ENCODE measurements around the gene SLC9A9.
"Not testable (repeated sequence)": the region's sequence is repeated elsewhere in the genome, so short reads cannot be mapped to it uniquely, and the experiment has no call there.

Gene SLC9A9

GRCh38 chr3:143847787-143848631 lies at the start of gene SLC9A9:
Gene SLC9A9 (minus strand): TSS chr3:143848468. CDS start chr3:143848322, 146 bp downstream.
- DNase-seq (ENCODE audit: low read depth in 2 of 2), result no peak

- no peak for DNase-seq (ENCODE audit: low read depth in 2 of 2)
Measured at GRCh38 chr3:143897576-143898295, 49.5 kb upstream of the SLC9A9 start.

GRCh38 chr3:143896486-143896885 lies 48.2 kb upstream of the SLC9A9 start:
- no peak for DNase-seq (ENCODE audit: low read depth in 2 of 2)

GRCh38 chr3:143895805-143896204 lies 47.5 kb upstream of the SLC9A9 start:
- DNase-seq (ENCODE audit: low read depth in 2 of 2), result no peak

GRCh38 chr3:143888846-143889245 lies 40.6 kb upstream of the SLC9A9 start:
- no peak for DNase-seq (ENCODE audit: low read depth in 2 of 2)

- DNase-seq (ENCODE audit: low read depth in 2 of 2), result no peak
Measured at GRCh38 chr3:143888166-143888565, 39.9 kb upstream of the SLC9A9 start.

GRCh38 chr3:143885780-143886427 lies 37.6 kb upstream of the SLC9A9 start:
- no peak for DNase-seq (ENCODE audit: low read depth in 2 of 2)

- DNase-seq (ENCODE audit: low read depth in 2 of 2), result no peak
Measured at GRCh38 chr3:143884861-143885260, 36.6 kb upstream of the SLC9A9 start.

- no peak for DNase-seq (ENCODE audit: low read depth in 2 of 2)
Measured at GRCh38 chr3:143883151-143883550, 34.9 kb upstream of the SLC9A9 start.

GRCh38 chr3:143881095-143881494 lies 32.8 kb upstream of the SLC9A9 start:
- no peak for DNase-seq (ENCODE audit: low read depth in 2 of 2)

- no peak for DNase-seq (ENCODE audit: low read depth in 2 of 2)
Measured at GRCh38 chr3:143875546-143875945, 27.3 kb upstream of the SLC9A9 start.

- not testable (repeated sequence) for DNase-seq (ENCODE audit: low read depth in 2 of 2)
Measured at GRCh38 chr3:143873553-143873952, 25.3 kb upstream of the SLC9A9 start.

GRCh38 chr3:143865302-143865701 lies 17.0 kb upstream of the SLC9A9 start:
- no peak for DNase-seq (ENCODE audit: low read depth in 2 of 2)

- DNase-seq (ENCODE audit: low read depth in 2 of 2), result no peak
Measured at GRCh38 chr3:143859465-143860203, 11.4 kb upstream of the SLC9A9 start.

- DNase-seq (ENCODE audit: low read depth in 2 of 2), result no peak
Measured at GRCh38 chr3:143856252-143856970, 8.1 kb upstream of the SLC9A9 start.

GRCh38 chr3:143855183-143855582 lies 6.9 kb upstream of the SLC9A9 start:
- no peak for DNase-seq (ENCODE audit: low read depth in 2 of 2)

GRCh38 chr3:143851331-143852017 lies 3.2 kb upstream of the SLC9A9 start:
- no peak for DNase-seq (ENCODE audit: low read depth in 2 of 2)

- DNase-seq (ENCODE audit: low read depth in 2 of 2), result no peak
Measured at GRCh38 chr3:143850877-143851276, 2.6 kb upstream of the SLC9A9 start.

- DNase-seq (ENCODE audit: low read depth in 2 of 2), result no peak
Measured at GRCh38 chr3:143849854-143850549, 1.7 kb upstream of the SLC9A9 start.

- DNase-seq (ENCODE audit: low read depth in 2 of 2), result no peak
Measured at GRCh38 chr3:143848704-143849103, 436 bp upstream of the SLC9A9 start.

Data from stimulated activated CD8-positive, alpha-beta memory T cell treated with anti-CD3 and anti-CD28 coated beads, Interleukin-2, amount 100 ng/mL, for 48 hours (primary cell).